Neural cell (in vitro differentiated cells): Measurements from ENCODE around the gene MR1. TPM values are rescaled to one million over a fixed set of nuclear protein-coding genes. Genes with fewer than 3 reads are reported as not detected.

Experiments
- H2AFZ ChIP-seq: fragments of 200-600, 300-800 bp; sonication (generic), shearing (Covaris generic); 2 replicates; pipeline ENCODE4 v1.6.0; 2014; ENCODE audit warnings: low read depth, mild to moderate bottlenecking, antibody characterized with exemption, low read length, moderate library complexity
- H3F3A ChIP-seq: fragments of 200-600 bp; shearing (Covaris generic); 2 replicates; pipeline ENCODE4 v1.6.1; 2016; ENCODE audit warnings: mild to moderate bottlenecking, moderate library complexity, mixed read lengths, antibody characterized with exemption, low read length; ENCODE audit not compliant: insufficient read depth, poor library complexity, severe bottlenecking
- H3K27ac ChIP-seq: fragments of 200-600, 300-800 bp; sonication (generic), shearing (Covaris generic); 2 replicates; pipeline ENCODE4 v1.5.1; 2014; ENCODE audit warnings: mild to moderate bottlenecking, low read length, moderate library complexity
- H3K27me3 ChIP-seq: fragments of 300-800, 200-600 bp; sonication (generic), shearing (Covaris generic); 2 replicates; pipeline ENCODE4 v1.6.0; 2014; ENCODE audit warnings: mild to moderate bottlenecking, low read depth, low read length, moderate library complexity; ENCODE audit not compliant: insufficient read depth
- H3K36me3 ChIP-seq: fragments of 300-800, 200-600 bp; sonication (generic), shearing (Covaris generic); 2 replicates; pipeline ENCODE4 v1.5.1; 2014; ENCODE audit warnings: mild to moderate bottlenecking, antibody characterized with exemption, low read length, moderate library complexity; ENCODE audit not compliant: insufficient read depth
- H3K4me2 ChIP-seq: fragments of 300-800, 200-600 bp; sonication (generic), shearing (Covaris generic); 2 replicates; pipeline ENCODE4 v1.6.0; 2014; ENCODE audit warnings: mild to moderate bottlenecking, low read length
- H3K4me3 ChIP-seq: fragments of 300-800, 200-600 bp; sonication (generic), shearing (Covaris generic); 2 replicates; pipeline ENCODE4 v1.5.1; 2014; ENCODE audit warnings: mild to moderate bottlenecking, low read length, moderate library complexity
- H3K79me2 ChIP-seq: fragments of 200-600 bp; shearing (Covaris generic); replicated peaks from 2 replicates; pipeline ENCODE4 v1.6.0; 2014; ENCODE audit warnings: mild to moderate bottlenecking, low read length, moderate library complexity; ENCODE audit not compliant: insufficient read depth
- H3K9ac ChIP-seq: fragments of 300-800, 200-600 bp; sonication (generic), shearing (Covaris generic); 2 replicates; pipeline ENCODE4 v1.6.1; 2016; ENCODE audit warnings: mild to moderate bottlenecking, low read length, mixed read lengths
- H3K9me2 ChIP-seq: fragments of 200-600 bp; shearing (Covaris generic); 2 replicates; pipeline ENCODE4 v1.6.1; 2016; ENCODE audit warnings: mild to moderate bottlenecking, low read length, mixed read lengths; ENCODE audit not compliant: insufficient read depth
- H3K9me3 ChIP-seq: fragments of 200-600, 300-800 bp; sonication (generic), shearing (Covaris generic); 2 replicates; pipeline ENCODE4 v1.6.1; 2016; ENCODE audit warnings: mild to moderate bottlenecking, mixed run types, low read length, moderate library complexity, mixed read lengths
- H4K20me1 ChIP-seq: fragments of 200-600 bp; shearing (Covaris generic); 2 replicates; pipeline ENCODE4 v1.6.1; 2016; ENCODE audit warnings: mild to moderate bottlenecking, mixed run types; ENCODE audit not compliant: insufficient read depth
- EP300 ChIP-seq: fragments of 450-650 bp; conservative IDR thresholded peaks from 2 replicates; pipeline ENCODE4 v1.6.1; 2014; ENCODE audit warnings: antibody characterized with exemption, mild to moderate bottlenecking, moderate library complexity; ENCODE audit not compliant: poor library complexity, severe bottlenecking
- EZH2 ChIP-seq: fragments of 200-600, 300-800 bp; shearing (Covaris generic), sonication (generic); IDR thresholded peaks from 2 replicates; pipeline ENCODE4 v1.6.1; 2014; ENCODE audit warnings: antibody characterized with exemption, low read length, borderline replicate concordance, mild to moderate bottlenecking; ENCODE audit not compliant: insufficient read depth, poor library complexity, severe bottlenecking
- MXI1 ChIP-seq: fragments of 450-650 bp; conservative IDR thresholded peaks from 2 replicates; pipeline ENCODE4 v1.6.1; 2014; ENCODE audit warnings: antibody characterized with exemption, mild to moderate bottlenecking; ENCODE audit not compliant: poor library complexity, severe bottlenecking
- POLR2AphosphoS5 ChIP-seq: IDR thresholded peaks from 2 replicates; pipeline ENCODE4 v1.6.1; 2012
- RAD21 ChIP-seq: fragments of 450-650 bp; conservative IDR thresholded peaks from 2 replicates; pipeline ENCODE4 v1.6.1; 2014; ENCODE audit warnings: antibody characterized with exemption, mild to moderate bottlenecking, moderate library complexity
- SMC3 ChIP-seq: fragments of 450-650 bp; conservative IDR thresholded peaks from 2 replicates; pipeline ENCODE4 v1.6.1; 2014; ENCODE audit warnings: antibody characterized with exemption, mild to moderate bottlenecking, moderate library complexity; ENCODE audit not compliant: poor library complexity
- TAF1 ChIP-seq: IDR thresholded peaks from 2 replicates; pipeline ENCODE4 v1.6.1; 2012; ENCODE audit warnings: low read depth
- polyA plus RNA-seq: library from polyadenylated mRNA; depleted of rRNA; stranded (reverse); fragments of >200 nt; gene quantifications from 2 replicates; pipeline ENCODE4 v1.2.3, GENCODE V29; 2014
- TF ChIP-seq, protein P1 (sequence below): IDR thresholded peaks from 2 replicates; pipeline ENCODE4 v1.6.1; 2012; ENCODE audit warnings: borderline replicate concordance
- TF ChIP-seq, protein P2 (sequence below): fragments of 450-650 bp; IDR thresholded peaks from 2 replicates; pipeline ENCODE4 v1.5.1; 2014; ENCODE audit warnings: antibody characterized with exemption, mild to moderate bottlenecking, moderate library complexity; ENCODE audit not compliant: poor library complexity, severe bottlenecking

Gene MR1
- polyA plus RNA-seq, 1 donor from 2014 or later = not detected

DNA sequence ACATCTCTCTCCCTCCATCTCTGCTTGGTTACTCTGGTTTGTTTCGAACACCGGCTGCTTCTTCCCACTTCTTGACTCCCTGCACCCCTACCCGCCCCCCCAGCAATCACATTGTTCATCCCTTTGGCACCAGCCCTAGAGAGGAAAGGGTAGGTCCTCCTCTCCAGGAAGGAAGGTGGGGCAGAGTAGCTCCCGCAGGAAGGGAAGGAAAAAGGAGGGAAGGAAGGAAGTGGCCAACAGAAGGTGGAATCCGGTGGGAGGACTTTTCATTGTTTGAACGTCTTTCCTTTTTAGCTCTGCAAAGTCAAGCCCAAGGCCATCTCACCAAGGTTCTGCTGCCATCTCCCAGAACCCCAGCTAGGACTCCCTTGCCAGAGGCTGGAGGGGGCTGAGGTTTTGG is 72.7 kb downstream of the MR1 start:
- peaks cover 6% of the 10 kb centered on the region for H3F3A ChIP-seq
- H3K4me3 ChIP-seq = no peak overlapping the region
- no peaks in the 10 kb centered on the region for H4K20me1 ChIP-seq
- H3K9me3 ChIP-seq = no peaks in the 10 kb centered on the region
- no peaks in the 10 kb centered on the region for H3K36me3 ChIP-seq
- H3K27me3 ChIP-seq = no peaks in the 10 kb centered on the region
- H3K9me2 ChIP-seq = no peaks in the 10 kb centered on the region
- TF ChIP-seq, protein P1, sequence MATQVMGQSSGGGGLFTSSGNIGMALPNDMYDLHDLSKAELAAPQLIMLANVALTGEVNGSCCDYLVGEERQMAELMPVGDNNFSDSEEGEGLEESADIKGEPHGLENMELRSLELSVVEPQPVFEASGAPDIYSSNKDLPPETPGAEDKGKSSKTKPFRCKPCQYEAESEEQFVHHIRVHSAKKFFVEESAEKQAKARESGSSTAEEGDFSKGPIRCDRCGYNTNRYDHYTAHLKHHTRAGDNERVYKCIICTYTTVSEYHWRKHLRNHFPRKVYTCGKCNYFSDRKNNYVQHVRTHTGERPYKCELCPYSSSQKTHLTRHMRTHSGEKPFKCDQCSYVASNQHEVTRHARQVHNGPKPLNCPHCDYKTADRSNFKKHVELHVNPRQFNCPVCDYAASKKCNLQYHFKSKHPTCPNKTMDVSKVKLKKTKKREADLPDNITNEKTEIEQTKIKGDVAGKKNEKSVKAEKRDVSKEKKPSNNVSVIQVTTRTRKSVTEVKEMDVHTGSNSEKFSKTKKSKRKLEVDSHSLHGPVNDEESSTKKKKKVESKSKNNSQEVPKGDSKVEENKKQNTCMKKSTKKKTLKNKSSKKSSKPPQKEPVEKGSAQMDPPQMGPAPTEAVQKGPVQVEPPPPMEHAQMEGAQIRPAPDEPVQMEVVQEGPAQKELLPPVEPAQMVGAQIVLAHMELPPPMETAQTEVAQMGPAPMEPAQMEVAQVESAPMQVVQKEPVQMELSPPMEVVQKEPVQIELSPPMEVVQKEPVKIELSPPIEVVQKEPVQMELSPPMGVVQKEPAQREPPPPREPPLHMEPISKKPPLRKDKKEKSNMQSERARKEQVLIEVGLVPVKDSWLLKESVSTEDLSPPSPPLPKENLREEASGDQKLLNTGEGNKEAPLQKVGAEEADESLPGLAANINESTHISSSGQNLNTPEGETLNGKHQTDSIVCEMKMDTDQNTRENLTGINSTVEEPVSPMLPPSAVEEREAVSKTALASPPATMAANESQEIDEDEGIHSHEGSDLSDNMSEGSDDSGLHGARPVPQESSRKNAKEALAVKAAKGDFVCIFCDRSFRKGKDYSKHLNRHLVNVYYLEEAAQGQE = no peak
- TF ChIP-seq MXI1 (no peak), POLR2AphosphoS5 (no peak), EP300 (no peak), RAD21 (no peak), SMC3 (no peak)
- no peak overlapping the region for H3K27ac ChIP-seq
- H3K79me2 ChIP-seq = peaks cover 7% of the 10 kb centered on the region
- H2AFZ ChIP-seq = no peak overlapping the region
- no peak overlapping the region for H3K4me2 ChIP-seq
- no peak overlapping the region for H3K9ac ChIP-seq

DNA sequence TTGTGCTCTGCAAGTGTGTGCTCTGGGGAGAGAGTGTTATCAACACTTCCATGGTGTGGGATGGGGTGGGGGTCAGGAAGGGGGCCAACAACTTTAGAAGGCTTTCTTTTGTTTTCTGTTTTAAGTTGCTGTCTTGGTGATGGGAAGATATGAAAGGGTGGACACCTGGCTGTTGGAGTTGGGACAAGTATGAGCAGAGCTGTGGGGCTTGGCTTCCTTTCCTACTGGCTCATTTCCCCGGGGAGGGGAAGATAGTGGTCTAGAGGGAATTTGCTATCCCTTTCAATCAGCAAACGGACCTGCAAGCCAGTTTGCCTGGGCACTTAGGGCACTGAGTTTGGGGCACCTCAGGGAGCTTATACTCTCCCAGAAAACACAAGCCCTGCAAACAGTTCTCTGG is 73.9 kb downstream of the MR1 start:
- H3K27ac ChIP-seq = no peak overlapping the region
- H4K20me1 ChIP-seq = no peaks in the 10 kb centered on the region
- no peak for TF ChIP-seq EP300
- no peak for TF ChIP-seq RAD21
- TF ChIP-seq, protein P1 = no peak
- no peak for TF ChIP-seq MXI1
- TF ChIP-seq EZH2 = no peak
- no peak for TF ChIP-seq POLR2AphosphoS5
- no peak for TF ChIP-seq TAF1
- TF ChIP-seq SMC3 = no peak
- TF ChIP-seq, protein P2, sequence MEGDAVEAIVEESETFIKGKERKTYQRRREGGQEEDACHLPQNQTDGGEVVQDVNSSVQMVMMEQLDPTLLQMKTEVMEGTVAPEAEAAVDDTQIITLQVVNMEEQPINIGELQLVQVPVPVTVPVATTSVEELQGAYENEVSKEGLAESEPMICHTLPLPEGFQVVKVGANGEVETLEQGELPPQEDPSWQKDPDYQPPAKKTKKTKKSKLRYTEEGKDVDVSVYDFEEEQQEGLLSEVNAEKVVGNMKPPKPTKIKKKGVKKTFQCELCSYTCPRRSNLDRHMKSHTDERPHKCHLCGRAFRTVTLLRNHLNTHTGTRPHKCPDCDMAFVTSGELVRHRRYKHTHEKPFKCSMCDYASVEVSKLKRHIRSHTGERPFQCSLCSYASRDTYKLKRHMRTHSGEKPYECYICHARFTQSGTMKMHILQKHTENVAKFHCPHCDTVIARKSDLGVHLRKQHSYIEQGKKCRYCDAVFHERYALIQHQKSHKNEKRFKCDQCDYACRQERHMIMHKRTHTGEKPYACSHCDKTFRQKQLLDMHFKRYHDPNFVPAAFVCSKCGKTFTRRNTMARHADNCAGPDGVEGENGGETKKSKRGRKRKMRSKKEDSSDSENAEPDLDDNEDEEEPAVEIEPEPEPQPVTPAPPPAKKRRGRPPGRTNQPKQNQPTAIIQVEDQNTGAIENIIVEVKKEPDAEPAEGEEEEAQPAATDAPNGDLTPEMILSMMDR = no peak
- H2AFZ ChIP-seq = no peak overlapping the region
- H3K9me3 ChIP-seq = no peaks in the 10 kb centered on the region
- peaks cover 6% of the 10 kb centered on the region for H3F3A ChIP-seq
- no peaks in the 10 kb centered on the region for H3K9me2 ChIP-seq
- H3K9ac ChIP-seq = no peak overlapping the region
- H3K27me3 ChIP-seq = no peaks in the 10 kb centered on the region
- H3K4me3 ChIP-seq = no peak overlapping the region
- no peaks in the 10 kb centered on the region for H3K36me3 ChIP-seq
- peaks cover 7% of the 10 kb centered on the region for H3K79me2 ChIP-seq
- H3K4me2 ChIP-seq = no peak overlapping the region
